RWPE2 (cell line): ENCODE measurements around the gene EXOSC9.

Source experiments
- ATAC-seq: fragments of 200-7000 bp; cut with Tn5 transposase; 3 replicates; pipeline ENCODE4 v1.9.1; 2021; ENCODE audit warnings: low read depth
- DNase-seq: peaks from one replicate; pipeline ENCODE4 v3.0.0-alpha.2; 2020; ENCODE audit warnings: low spot score
- H3K27ac ChIP-seq: fragments of 450-650 bp; 2 replicates; pipeline ENCODE4 v1.5.1; 2017; ENCODE audit warnings: mild to moderate bottlenecking; ENCODE audit not compliant: poor library complexity, severe bottlenecking
- H3K27me3 ChIP-seq: fragments of 250-450 bp; sonication (Bioruptor Pico); 2 replicates; pipeline ENCODE4 v1.5.1; 2021; ENCODE audit warnings: mild to moderate bottlenecking, moderate library complexity; ENCODE audit not compliant: insufficient read depth, poor library complexity, severe bottlenecking
- H3K36me3 ChIP-seq: fragments of 250-450 bp; sonication (Bioruptor Pico); 2 replicates; pipeline ENCODE4 v1.5.1; 2020; ENCODE audit warnings: low read depth, mild to moderate bottlenecking, moderate library complexity
- H3K4me1 ChIP-seq: fragments of 250-450 bp; sonication (Bioruptor Pico); 2 replicates; pipeline ENCODE4 v1.5.1; 2021; ENCODE audit warnings: mild to moderate bottlenecking, moderate library complexity; ENCODE audit not compliant: insufficient read depth, poor library complexity, severe bottlenecking
- H3K4me3 ChIP-seq: fragments of 250-450 bp; sonication (Bioruptor Pico); 2 replicates; pipeline ENCODE4 v1.5.1; 2021; ENCODE audit warnings: mild to moderate bottlenecking, moderate library complexity; ENCODE audit not compliant: severe bottlenecking
- H3K9me3 ChIP-seq: fragments of 250-450 bp; sonication (Bioruptor Pico); 2 replicates; pipeline ENCODE4 v1.5.1; 2021; ENCODE audit warnings: mild to moderate bottlenecking, moderate library complexity; ENCODE audit not compliant: severe bottlenecking
- CTCF ChIP-seq: fragments of 450-650 bp; IDR thresholded peaks from one replicate; pipeline ENCODE4 v1.5.1; 2017; ENCODE audit warnings: mild to moderate bottlenecking, moderate library complexity; ENCODE audit not compliant: poor library complexity, severe bottlenecking

Gene EXOSC9

GRCh38 chr4:121814756-121815155 lies 13.6 kb downstream of the EXOSC9 start:
- H3K36me3 ChIP-seq, result peaks cover 100% of the 10 kb centered on the region
- H3K4me3 ChIP-seq, result no peak overlapping the region
- H3K27me3 ChIP-seq, result no peaks in the 10 kb centered on the region
- no peak for DNase-seq
- H3K27ac ChIP-seq, result no peak overlapping the region
- no peaks in the 10 kb centered on the region for H3K9me3 ChIP-seq
- TF ChIP-seq CTCF, result no peak
- ATAC-seq, result no peak
- no peaks in the 10 kb centered on the region for H3K4me1 ChIP-seq

- DNase-seq (no peak), ATAC-seq (no peak)
- H3K4me1 ChIP-seq, result peaks cover 6% of the 10 kb centered on the region
- H3K9me3 ChIP-seq, result no peaks in the 10 kb centered on the region
- H3K27ac ChIP-seq, result no peak overlapping the region
- no peak for TF ChIP-seq CTCF
- no peak overlapping the region for H3K4me3 ChIP-seq
- no peaks in the 10 kb centered on the region for H3K27me3 ChIP-seq
- peaks cover 99% of the 10 kb centered on the region for H3K36me3 ChIP-seq
Measured at GRCh38 chr4:121817006-121817405, 15.9 kb downstream of the EXOSC9 start.

GRCh38 chr4:121817701-121818100 lies 16.6 kb downstream of the EXOSC9 start:
- no peaks in the 10 kb centered on the region for H3K27me3 ChIP-seq
- H3K36me3 ChIP-seq, result peaks cover 96% of the 10 kb centered on the region
- no peak overlapping the region for H3K27ac ChIP-seq
- peaks cover 9% of the 10 kb centered on the region for H3K4me1 ChIP-seq
- DNase-seq (no peak), ATAC-seq (no peak)
- H3K9me3 ChIP-seq, result no peaks in the 10 kb centered on the region
- no peak overlapping the region for H3K4me3 ChIP-seq
- TF ChIP-seq CTCF, result no peak

GRCh38 chr4:121818215-121818614 lies 17.1 kb downstream of the EXOSC9 start:
- Histone ChIP-seq H3K27me3 (no peaks in the 10 kb centered on the region), H3K4me3 (no peak overlapping the region), H3K9me3 (no peaks in the 10 kb centered on the region), H3K4me1 (peaks cover 9% of the 10 kb centered on the region), H3K27ac (no peak overlapping the region), H3K36me3 (peaks cover 91% of the 10 kb centered on the region)
- TF ChIP-seq CTCF, result no peak
- no peak for ATAC-seq
- no peak for DNase-seq

- TF ChIP-seq CTCF, result no peak
- DNase-seq, result no peak
- Histone ChIP-seq H3K27ac (no peak overlapping the region), H3K4me3 (no peak overlapping the region), H3K4me1 (peaks cover 12% of the 10 kb centered on the region), H3K27me3 (no peaks in the 10 kb centered on the region), H3K9me3 (no peaks in the 10 kb centered on the region), H3K36me3 (peaks cover 79% of the 10 kb centered on the region)
- no peak for ATAC-seq
Measured at GRCh38 chr4:121819216-121819965, 18.3 kb downstream of the EXOSC9 start.
